Measurements from ENCODE around the gene MOGAT1. TPM values are rescaled to one million over a fixed set of nuclear protein-coding genes. Genes with fewer than 3 reads are reported as not detected.

MOGAT1 gene
- total RNA-seq, 1 donor = not detected

GRCh38 chr2:222698276-222698675, 26.8 kb downstream of the MOGAT1 start:
- Histone ChIP-seq H3K27me3 (ENCODE audit: insufficient read depth, low read length) (no peaks in the 10 kb centered on the region), H4K20me1 (ENCODE audit: insufficient read depth, low read length) (no peaks in the 10 kb centered on the region), H3K4me1 (ENCODE audit: insufficient read depth, low read length) (peaks cover 4% of the 10 kb centered on the region), H3K4me3 (ENCODE audit: insufficient read depth, low read length) (no peak overlapping the region), H2AFZ (ENCODE audit: low read length) (peak overlapping the region; percentile 28), H3K79me2 (ENCODE audit: insufficient read depth, low read length) (no peaks in the 10 kb centered on the region), H3K36me3 (ENCODE audit: insufficient read depth, low read length) (no peaks in the 10 kb centered on the region), H3K9me3 (ENCODE audit: low read depth, low read length) (no peaks in the 10 kb centered on the region), H3K27ac (ENCODE audit: low read depth, low read length) (no peak overlapping the region), H3K4me2 (ENCODE audit: insufficient read depth, low read length) (no peak overlapping the region)
- DNase-seq (ENCODE audit: insufficient read length, low spot score, missing footprints) = no peak
- no peak for TF ChIP-seq CTCF (IDR thresholded peaks at IDR 0.05; ENCODE audit: extremely low read depth, low read depth, low read length)

- H3K79me2 ChIP-seq (ENCODE audit: insufficient read depth, low read length) = no peaks in the 10 kb centered on the region
- H3K4me3 ChIP-seq (ENCODE audit: insufficient read depth, low read length) = no peak overlapping the region
- TF ChIP-seq CTCF (IDR thresholded peaks at IDR 0.05; ENCODE audit: extremely low read depth, low read depth, low read length) = no peak
- no peaks in the 10 kb centered on the region for H4K20me1 ChIP-seq (ENCODE audit: insufficient read depth, low read length)
- no peak overlapping the region for H3K27ac ChIP-seq (ENCODE audit: low read depth, low read length)
- no peaks in the 10 kb centered on the region for H3K36me3 ChIP-seq (ENCODE audit: insufficient read depth, low read length)
- no peak for DNase-seq (ENCODE audit: insufficient read length, low spot score, missing footprints)
- peaks cover 12% of the 10 kb centered on the region for H3K4me1 ChIP-seq (ENCODE audit: insufficient read depth, low read length)
- H3K27me3 ChIP-seq (ENCODE audit: insufficient read depth, low read length) = no peaks in the 10 kb centered on the region
- no peak overlapping the region for H3K4me2 ChIP-seq (ENCODE audit: insufficient read depth, low read length)
- no peaks in the 10 kb centered on the region for H3K9me3 ChIP-seq (ENCODE audit: low read depth, low read length)
- H2AFZ ChIP-seq (ENCODE audit: low read length) = no peak overlapping the region
Observed at GRCh38 chr2:222701233-222701632, 29.8 kb downstream of the MOGAT1 start.

DNA sequence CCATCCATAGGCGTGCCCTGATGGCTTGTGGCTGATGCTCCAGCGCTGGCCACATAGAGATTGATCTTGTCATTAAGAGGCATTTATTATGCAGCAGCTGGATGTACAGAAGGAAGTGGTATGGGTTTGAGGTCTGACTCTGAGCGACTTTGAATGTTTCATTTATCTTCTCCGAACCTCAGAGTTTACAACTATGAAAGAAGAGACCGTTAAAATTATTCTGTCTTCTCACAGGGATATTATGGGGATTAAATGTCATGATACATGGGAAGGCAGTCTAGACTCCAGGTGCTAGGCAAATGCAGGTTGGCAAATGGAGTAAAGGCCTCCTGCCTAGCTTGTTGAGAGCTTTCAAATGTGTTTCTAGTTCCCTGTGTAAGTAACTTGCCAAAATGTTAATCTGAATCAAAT, 30.3 kb downstream of the MOGAT1 start:
- Histone ChIP-seq H3K4me1 (ENCODE audit: insufficient read depth, low read length) (peaks cover 13% of the 10 kb centered on the region), H2AFZ (ENCODE audit: low read length) (peak overlapping the region; percentile 1), H4K20me1 (ENCODE audit: insufficient read depth, low read length) (no peaks in the 10 kb centered on the region), H3K36me3 (ENCODE audit: insufficient read depth, low read length) (no peaks in the 10 kb centered on the region), H3K27ac (ENCODE audit: low read depth, low read length) (no peak overlapping the region), H3K9me3 (ENCODE audit: low read depth, low read length) (no peaks in the 10 kb centered on the region), H3K27me3 (ENCODE audit: insufficient read depth, low read length) (no peaks in the 10 kb centered on the region), H3K79me2 (ENCODE audit: insufficient read depth, low read length) (no peaks in the 10 kb centered on the region), H3K4me3 (ENCODE audit: insufficient read depth, low read length) (no peak overlapping the region), H3K4me2 (ENCODE audit: insufficient read depth, low read length) (no peak overlapping the region)
- no peak for TF ChIP-seq CTCF (IDR thresholded peaks at IDR 0.05; ENCODE audit: extremely low read depth, low read depth, low read length)
- no peak for DNase-seq (ENCODE audit: insufficient read length, low spot score, missing footprints)

- H2AFZ ChIP-seq (ENCODE audit: low read length) = no peak overlapping the region
- H3K27ac ChIP-seq (ENCODE audit: low read depth, low read length) = peak overlapping the region; percentile 24
- H3K4me2 ChIP-seq (ENCODE audit: insufficient read depth, low read length) = peak overlapping the region; percentile 5
- H3K4me1 ChIP-seq (ENCODE audit: insufficient read depth, low read length) = peaks cover 19% of the 10 kb centered on the region
- no peaks in the 10 kb centered on the region for H3K27me3 ChIP-seq (ENCODE audit: insufficient read depth, low read length)
- no peaks in the 10 kb centered on the region for H3K9me3 ChIP-seq (ENCODE audit: low read depth, low read length)
- no peak for TF ChIP-seq CTCF (IDR thresholded peaks at IDR 0.05; ENCODE audit: extremely low read depth, low read depth, low read length)
- no peaks in the 10 kb centered on the region for H4K20me1 ChIP-seq (ENCODE audit: insufficient read depth, low read length)
- H3K79me2 ChIP-seq (ENCODE audit: insufficient read depth, low read length) = no peaks in the 10 kb centered on the region
- no peak for DNase-seq (ENCODE audit: insufficient read length, low spot score, missing footprints)
- H3K4me3 ChIP-seq (ENCODE audit: insufficient read depth, low read length) = no peak overlapping the region
- no peaks in the 10 kb centered on the region for H3K36me3 ChIP-seq (ENCODE audit: insufficient read depth, low read length)
Observed at GRCh38 chr2:222703091-222703490, 31.6 kb downstream of the MOGAT1 start.

Measured in osteoblast (primary cell).